GM20000 (cell line): ENCODE measurements around the gene AFF3.
"Not testable (repeated sequence)": the region's sequence is repeated elsewhere in the genome, so short reads cannot be mapped to it uniquely, and the experiment has no call there.

Source experiments
- DNase-seq: peaks from one replicate; pipeline ENCODE4 v3.0.0; 2012; ENCODE audit warnings: low spot score
- TF ChIP-seq, protein P1 (sequence below): IDR thresholded peaks from 2 replicates; pipeline ENCODE4 v1.5.1; 2012; ENCODE audit warnings: mild to moderate bottlenecking, control low read depth; ENCODE audit errors: extremely low read depth, missing control alignments

Gene AFF3

DNA sequence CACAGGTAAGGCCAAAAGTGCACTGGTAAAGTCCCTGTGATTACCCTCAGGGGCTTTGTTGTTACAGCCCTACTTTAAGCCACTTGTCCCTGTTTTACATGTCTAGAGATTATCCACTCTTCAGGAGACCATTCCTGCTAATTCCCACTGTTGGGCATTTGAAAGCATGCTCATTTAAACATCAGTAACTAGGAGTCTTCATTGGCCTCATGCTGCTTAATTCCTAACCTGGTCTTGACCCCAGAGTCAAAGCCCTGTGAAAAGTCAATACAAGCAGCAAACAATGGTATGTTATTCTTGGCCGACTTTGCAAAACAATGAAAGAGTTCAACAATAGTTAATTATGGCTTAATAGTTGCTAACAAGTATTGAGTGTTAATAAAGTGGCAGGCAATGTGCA lies 23.2 kb downstream of the AFF3 start:
- no peak for DNase-seq
- TF ChIP-seq, protein P1, sequence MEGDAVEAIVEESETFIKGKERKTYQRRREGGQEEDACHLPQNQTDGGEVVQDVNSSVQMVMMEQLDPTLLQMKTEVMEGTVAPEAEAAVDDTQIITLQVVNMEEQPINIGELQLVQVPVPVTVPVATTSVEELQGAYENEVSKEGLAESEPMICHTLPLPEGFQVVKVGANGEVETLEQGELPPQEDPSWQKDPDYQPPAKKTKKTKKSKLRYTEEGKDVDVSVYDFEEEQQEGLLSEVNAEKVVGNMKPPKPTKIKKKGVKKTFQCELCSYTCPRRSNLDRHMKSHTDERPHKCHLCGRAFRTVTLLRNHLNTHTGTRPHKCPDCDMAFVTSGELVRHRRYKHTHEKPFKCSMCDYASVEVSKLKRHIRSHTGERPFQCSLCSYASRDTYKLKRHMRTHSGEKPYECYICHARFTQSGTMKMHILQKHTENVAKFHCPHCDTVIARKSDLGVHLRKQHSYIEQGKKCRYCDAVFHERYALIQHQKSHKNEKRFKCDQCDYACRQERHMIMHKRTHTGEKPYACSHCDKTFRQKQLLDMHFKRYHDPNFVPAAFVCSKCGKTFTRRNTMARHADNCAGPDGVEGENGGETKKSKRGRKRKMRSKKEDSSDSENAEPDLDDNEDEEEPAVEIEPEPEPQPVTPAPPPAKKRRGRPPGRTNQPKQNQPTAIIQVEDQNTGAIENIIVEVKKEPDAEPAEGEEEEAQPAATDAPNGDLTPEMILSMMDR, result no peak

- TF ChIP-seq, protein P1, result no peak
- peak; percentile 68 for DNase-seq
These were observed 28.4 kb downstream of the AFF3 start for GRCh38 chr2:100113990-100114433.

GRCh38 chr2:100110614-100111000 lies 31.8 kb downstream of the AFF3 start:
- TF ChIP-seq, protein P1, result no peak
- DNase-seq, result no peak

DNA sequence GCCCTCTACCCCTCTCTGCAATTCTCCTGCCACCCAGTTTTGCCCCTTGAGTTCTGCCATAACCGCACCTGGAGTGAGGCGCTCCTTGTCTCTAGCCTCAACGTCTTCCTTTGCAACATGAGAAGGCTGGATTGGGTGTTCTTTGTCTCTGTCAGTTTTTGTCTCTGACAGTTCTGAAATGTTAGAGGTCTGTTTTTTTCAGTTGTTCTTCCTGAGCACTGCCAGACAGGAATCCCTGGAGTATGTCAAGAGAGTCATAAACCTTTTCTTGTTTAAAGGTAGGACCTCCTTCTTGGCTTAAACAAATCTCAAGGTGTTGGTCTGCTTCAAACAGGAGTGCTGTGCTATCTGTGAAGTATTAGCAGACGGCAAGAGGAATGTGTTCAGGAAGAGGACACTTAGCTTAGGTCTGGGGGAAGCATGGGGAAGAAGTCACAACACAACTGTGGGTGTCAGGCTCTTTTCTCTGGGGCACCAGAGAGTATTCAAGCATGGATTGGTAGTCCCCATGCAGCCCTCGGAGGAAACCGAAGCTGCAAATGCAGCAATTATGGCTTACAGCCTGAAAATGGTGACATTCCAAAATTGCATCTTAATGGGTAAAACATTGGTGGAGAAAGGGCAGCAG lies 32.3 kb downstream of the AFF3 start:
- TF ChIP-seq, protein P1, result no peak
- no peak for DNase-seq

- DNase-seq, result not testable (repeated sequence)
These were observed 33.8 kb downstream of the AFF3 start for GRCh38 chr2:100108648-100109020.

GRCh38 chr2:100107906-100108647 lies 34.3 kb downstream of the AFF3 start:
- no peak for DNase-seq
- TF ChIP-seq, protein P1, result no peak

DNA sequence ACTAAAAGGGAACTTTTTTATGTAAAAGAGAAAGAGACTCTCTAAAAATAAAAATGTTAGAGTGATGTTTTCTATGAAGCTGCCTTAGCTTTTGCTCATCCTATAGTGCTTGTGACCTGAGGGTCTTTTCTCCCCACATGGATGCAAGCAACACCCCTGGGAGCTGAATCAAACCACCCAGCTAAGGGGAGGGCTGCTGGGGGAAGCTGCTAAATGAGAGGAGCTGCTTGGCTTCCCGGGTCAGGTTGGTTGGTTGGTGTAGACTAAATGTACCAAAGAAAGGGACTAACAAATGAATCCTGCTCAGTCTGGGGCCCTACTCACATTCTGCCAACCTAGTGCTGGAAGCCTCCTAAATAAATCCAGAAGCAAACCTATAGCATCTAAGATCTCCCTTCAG lies 35.0 kb downstream of the AFF3 start:
- TF ChIP-seq, protein P1, result no peak
- no peak for DNase-seq

DNA sequence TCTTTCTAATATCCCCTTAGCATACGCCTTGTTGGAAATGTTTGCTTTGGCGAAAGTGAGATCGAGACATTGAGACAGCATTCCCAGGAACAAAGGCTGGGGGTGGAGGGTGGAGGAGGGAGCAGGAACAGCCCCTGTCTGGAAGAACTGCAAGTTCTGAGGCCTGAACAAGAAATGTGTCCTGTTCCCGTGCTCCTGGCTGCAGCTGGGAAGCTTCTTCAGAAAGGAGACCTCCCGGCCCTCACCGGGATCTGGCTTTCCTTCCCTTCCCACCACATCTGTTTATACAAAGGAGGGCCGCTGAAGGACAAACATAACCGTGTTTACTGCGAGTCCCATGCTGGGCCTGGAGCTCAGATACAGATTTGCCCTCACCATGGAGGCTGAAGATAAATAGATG lies 35.9 kb downstream of the AFF3 start:
- DNase-seq, result no peak

More for the DNA sequence above, 35.9 kb downstream of the AFF3 start:
- TF ChIP-seq, protein P1, result no peak
